GM03348 (cell line): ENCODE measurements around the gene LDLRAD3.

Source experiments
- DNase-seq: peaks from one replicate; pipeline ENCODE4 v3.0.0; 2012; ENCODE audit warnings: low spot score

Gene LDLRAD3

GRCh38 chr11:36105743-36106581 is 162.1 kb downstream of the LDLRAD3 start:
- DNase-seq: no peak

- DNase-seq: no peak
Measured at GRCh38 chr11:36107547-36107946, 163.7 kb downstream of the LDLRAD3 start.

GRCh38 chr11:36108881-36109589 is 165.2 kb downstream of the LDLRAD3 start:
- DNase-seq: no peak

GRCh38 chr11:36109590-36109849 is 165.7 kb downstream of the LDLRAD3 start:
- DNase-seq: no peak

DNA sequence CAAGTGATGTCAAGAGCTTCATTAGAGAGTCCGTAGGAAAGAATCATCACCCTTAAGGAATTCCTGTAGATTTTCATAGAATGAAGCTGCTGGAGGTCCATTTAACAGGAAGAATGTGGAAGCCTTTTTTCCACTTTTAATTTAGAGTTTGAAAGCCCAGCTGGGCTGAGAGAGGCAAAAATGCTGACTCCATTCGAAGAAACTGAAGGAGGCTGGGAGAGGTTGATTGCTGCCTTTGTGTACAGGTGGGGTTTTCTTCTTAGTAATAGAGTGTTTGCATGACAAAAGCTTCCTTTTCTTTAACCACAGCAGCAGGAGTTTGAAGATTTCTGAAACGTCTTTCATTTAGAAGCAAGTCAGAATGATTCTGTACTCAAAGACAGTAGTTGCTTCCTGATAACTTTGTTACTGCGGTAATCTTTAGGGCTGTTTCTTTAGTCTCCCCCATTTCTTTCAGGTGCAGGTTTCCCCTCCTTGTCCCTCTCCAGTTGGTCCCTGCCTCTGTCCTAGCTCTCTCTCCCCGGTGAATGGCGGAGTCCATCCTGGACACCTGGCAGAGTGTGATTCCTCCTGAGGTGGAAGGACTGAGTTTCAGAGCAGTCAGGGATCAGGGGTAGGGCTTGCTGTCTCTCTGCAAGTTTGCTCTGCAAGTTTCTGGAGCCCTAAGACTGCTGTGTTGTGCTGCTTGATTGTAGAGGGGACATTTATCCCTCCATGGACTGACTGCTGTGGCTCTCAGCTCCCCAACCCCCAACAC is 166.2 kb downstream of the LDLRAD3 start:
- DNase-seq: no peak

GRCh38 chr11:36110668-36111410 is 167.0 kb downstream of the LDLRAD3 start:
- no peak for DNase-seq

DNA sequence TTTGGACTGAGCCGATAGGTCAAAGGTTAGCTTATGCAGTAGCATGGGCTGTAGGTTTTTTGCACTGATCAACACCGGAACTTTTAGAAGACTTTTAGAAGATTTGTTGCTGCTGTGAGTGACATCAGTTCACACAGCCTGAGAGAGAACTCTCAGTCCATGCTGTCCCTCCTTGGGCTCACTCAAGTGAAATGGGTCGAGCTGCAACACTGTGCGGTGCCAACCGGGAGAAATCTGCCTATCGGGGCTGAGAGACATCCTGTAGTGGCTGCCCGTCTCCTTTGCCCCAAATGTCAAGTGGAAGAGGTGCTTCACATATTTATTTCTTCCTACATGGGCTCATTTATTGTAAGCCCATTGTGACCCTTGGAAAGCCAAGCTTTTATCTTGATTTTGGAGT is 170.2 kb downstream of the LDLRAD3 start:
- no peak for DNase-seq

DNA sequence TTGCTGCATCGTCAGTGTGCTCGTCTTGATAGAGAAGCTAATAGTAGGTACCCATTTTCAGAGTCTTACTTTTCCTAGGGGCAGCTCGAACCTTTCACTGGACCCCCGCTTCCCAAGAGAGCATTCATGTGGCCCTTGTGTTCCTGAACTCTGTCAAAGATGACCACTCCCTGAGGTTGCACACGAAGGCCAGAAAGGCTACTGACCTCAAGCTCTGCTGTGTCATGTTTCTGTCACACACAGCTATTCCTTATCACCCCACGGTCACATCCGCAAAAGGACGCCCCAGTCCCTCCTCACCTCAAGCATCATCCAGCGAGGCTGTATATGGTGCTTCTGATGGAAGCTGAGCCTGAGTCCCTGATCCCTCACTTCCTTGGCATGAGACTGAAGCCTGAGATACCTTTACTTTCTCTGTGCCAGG is 171.5 kb downstream of the LDLRAD3 start:
- no peak for DNase-seq

- DNase-seq: no peak
Measured at GRCh38 chr11:36116161-36116560, 172.3 kb downstream of the LDLRAD3 start.

DNA sequence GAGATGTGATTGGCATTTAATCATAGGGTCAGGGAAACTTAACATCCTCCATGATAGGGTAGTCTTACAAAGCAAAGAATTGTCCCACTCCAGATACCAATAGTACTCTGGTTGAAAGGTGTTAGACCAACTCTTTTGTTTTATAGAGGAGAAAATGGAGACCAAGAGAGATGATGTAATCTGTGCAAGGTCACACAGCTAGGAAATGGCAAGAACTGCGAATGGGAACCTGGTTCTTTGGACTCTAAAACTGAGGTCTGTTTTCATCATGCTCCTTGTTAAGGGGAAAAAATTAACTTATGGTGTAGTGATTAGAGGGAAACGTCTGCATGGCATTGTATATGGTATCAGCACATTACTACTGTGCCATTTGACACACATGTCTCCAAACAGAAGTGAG is 174.2 kb downstream of the LDLRAD3 start:
- no peak for DNase-seq

DNA sequence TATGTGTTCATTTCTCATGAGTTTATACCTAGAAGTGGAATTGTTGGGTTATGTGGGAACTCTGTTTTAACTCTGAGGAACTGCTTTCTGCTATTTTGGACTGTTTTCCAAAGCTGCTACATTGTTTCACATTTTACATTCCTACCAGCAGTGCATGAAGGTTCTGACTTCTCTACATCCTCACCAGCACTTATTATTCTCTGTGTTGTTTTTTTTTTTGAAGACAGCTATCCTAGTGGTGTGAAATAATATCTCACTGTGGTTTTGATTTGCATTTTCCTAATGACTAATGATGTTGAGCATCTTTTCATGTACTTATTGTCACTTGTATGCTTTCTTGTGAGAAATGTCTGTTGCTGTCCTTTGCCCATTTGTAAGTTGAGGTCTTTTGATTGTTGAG is 175.4 kb downstream of the LDLRAD3 start:
- no peak for DNase-seq

DNA sequence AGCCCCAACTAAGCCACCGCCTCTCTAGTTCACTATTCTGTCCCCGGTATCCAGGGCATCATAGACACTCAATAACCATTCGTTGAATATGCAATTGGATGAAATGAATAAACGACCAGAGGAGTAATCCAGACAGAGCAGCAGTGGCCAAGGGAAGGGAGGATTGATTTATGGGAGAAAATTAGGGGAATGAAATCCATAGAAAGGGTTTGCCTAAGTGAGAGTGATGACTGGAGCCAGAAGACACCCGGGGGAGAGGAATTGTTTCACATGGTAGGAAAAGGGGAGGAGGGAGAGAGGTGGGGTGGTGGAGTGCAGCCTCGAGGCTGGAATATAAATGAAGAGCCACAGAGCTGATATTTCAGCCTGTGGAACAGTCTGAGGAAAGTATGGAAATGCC is 177.2 kb downstream of the LDLRAD3 start:
- DNase-seq: no peak

- no peak for DNase-seq
Measured at GRCh38 chr11:36122671-36123070, 178.8 kb downstream of the LDLRAD3 start.

DNA sequence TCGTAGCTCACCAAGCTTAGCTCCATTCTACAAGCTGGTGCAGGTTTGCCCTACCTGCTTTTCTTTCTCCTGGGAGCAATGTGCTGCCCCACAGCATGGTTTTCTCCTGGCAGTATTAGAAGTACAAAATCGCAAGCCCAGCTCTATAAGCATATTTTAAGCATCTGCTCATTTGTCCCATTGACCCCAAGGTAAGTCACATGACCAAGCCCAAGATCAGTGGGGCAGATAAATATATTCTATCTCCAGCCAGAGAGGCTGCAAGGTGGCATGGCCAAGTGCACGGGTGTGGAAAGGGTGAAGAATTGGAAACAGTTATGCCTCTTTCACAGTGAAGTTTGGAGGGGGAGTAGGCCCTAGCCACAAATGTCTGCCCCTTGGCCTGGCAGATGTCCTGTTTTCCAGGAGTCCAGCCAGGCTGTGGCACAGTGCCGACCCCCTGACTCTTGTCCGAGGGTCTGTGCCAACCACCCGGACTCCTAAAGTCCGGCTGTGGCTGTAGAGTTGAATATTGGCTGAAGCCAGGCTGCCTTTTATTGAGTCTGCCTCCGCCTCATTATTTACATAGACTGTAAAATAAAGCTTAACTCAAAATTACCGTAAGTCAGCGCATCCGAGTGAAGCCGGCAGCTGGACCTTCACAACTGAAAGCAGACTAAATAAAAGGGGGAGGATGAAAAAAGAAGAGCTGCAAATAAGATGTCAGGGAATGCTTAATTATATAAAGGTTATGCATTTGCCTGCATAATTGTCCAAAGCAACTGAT is 179.7 kb downstream of the LDLRAD3 start:
- DNase-seq: no peak

GRCh38 chr11:36126678-36127077 is 182.8 kb downstream of the LDLRAD3 start:
- DNase-seq: no peak

- DNase-seq: no peak
Measured at GRCh38 chr11:36127550-36127949, 183.7 kb downstream of the LDLRAD3 start.

DNA sequence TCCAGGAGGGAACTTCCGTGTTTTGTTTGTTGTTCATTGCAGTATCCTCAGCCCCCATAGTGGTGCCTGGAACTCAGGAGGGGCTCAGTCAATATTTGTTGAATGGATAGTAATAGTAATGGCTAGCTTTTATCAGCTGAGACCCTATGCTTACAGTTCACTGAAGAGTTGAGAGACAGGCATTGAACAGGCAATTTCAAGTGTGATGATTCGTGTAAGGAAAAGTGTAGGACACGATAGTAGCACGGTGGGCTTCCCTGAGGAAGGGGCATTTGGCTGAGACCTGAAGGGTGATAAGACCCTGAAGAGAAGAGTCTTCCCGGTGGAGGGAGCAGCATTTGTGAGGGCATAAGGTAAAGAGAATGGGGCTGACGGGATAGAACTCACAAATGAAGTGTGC is 186.1 kb downstream of the LDLRAD3 start:
- DNase-seq: no peak

GRCh38 chr11:36130401-36130800 is 186.5 kb downstream of the LDLRAD3 start:
- peak; percentile 9 for DNase-seq

- DNase-seq: peak; percentile 75
Measured at GRCh38 chr11:36131721-36132397, 188.0 kb downstream of the LDLRAD3 start.

DNA sequence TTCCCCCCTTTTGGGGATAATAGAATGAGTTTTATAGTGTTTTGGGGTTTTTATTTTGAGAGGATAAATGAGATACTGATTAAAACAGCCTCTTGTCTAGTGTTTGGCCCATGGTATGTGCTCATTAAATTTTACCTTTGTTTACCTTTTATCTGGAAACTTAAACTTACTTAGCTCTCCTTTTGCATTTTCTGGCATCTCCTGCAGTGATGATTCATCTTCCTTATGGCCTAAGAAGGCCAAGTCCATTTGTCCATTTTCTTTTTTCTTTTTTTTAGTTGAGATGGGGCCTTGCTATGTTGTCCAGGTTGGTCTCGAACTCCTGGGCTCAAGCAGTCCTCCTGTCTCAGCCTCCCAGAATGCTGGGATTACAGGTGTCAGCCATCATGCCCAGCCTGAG is 189.1 kb downstream of the LDLRAD3 start:
- DNase-seq: no peak

DNA sequence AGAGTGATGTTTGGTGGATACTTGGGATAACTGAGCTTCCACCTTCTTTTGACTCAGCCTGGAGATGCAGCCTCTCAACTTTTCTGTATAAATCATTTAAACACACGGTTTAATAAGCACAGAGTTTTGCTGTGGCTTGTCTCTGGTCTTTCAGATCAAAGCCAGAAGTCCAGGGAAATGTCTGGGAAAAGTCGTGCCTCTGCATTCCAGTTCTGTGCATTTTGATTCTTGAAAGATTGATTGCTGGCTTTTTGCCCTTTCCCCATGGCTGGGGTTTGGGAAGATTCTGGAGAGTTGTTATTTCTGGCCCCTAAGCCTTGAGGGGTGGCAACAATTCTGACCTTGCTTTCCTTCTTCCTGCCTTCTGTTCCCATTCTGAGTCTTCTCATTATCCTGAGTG is 191.2 kb downstream of the LDLRAD3 start:
- DNase-seq: no peak
